SU-DHL-6 (cell line): Measurements from ENCODE around the gene ITPKC.
"Not testable (repeated sequence)": the region's sequence is repeated elsewhere in the genome, so short reads cannot be mapped to it uniquely, and the experiment has no call there.

Source experiments
- H2AFZ ChIP-seq: fragments of 200-600 bp; sonication (generic); 2 replicates; pipeline ENCODE4 v1.6.1; 2014; ENCODE audit warnings: low read depth, mild to moderate bottlenecking, moderate library complexity, mixed read lengths, antibody characterized with exemption, low read length; ENCODE audit not compliant: severe bottlenecking
- H3F3A ChIP-seq: fragments of 200-600 bp; shearing (Covaris generic); 2 replicates; pipeline ENCODE4 v1.6.0; 2016; ENCODE audit warnings: antibody characterized with exemption, mild to moderate bottlenecking; ENCODE audit not compliant: insufficient read depth
- H3K27ac ChIP-seq: fragments of 200-600 bp; sonication (generic); 2 replicates; pipeline ENCODE4 v1.5.1; 2016; ENCODE audit warnings: low read depth, mild to moderate bottlenecking, low read length, moderate library complexity, mixed read lengths
- H3K27me3 ChIP-seq: fragments of 200-600 bp; sonication (generic), shearing (Covaris generic); 2 replicates; pipeline ENCODE4 v1.6.0; 2014; ENCODE audit warnings: mild to moderate bottlenecking, low read length
- H3K36me3 ChIP-seq: fragments of 200-600 bp; sonication (generic); 2 replicates; pipeline ENCODE4 v1.6.1; 2014; ENCODE audit warnings: mild to moderate bottlenecking, low read length, mixed read lengths
- H3K4me2 ChIP-seq: fragments of 300-600, 200-600 bp; shearing (Covaris generic), sonication (generic); 2 replicates; pipeline ENCODE4 v1.6.0; 2014; ENCODE audit warnings: low read length, low read depth, mild to moderate bottlenecking; ENCODE audit not compliant: poor library complexity, severe bottlenecking
- H3K4me3 ChIP-seq: fragments of 200-600 bp; sonication (generic); 2 replicates; pipeline ENCODE4 v1.5.1; 2014; ENCODE audit warnings: antibody characterized with exemption, low read length, mild to moderate bottlenecking, mixed read lengths; ENCODE audit not compliant: insufficient read depth, poor library complexity, severe bottlenecking
- H3K79me2 ChIP-seq: fragments of 200-600 bp; sonication (generic); 2 replicates; pipeline ENCODE4 v1.6.1; 2014; ENCODE audit warnings: mild to moderate bottlenecking, low read length, moderate library complexity; ENCODE audit not compliant: insufficient read depth
- H3K9ac ChIP-seq: fragments of 200-600 bp; sonication (generic); 2 replicates; pipeline ENCODE4 v1.7.0; 2014; ENCODE audit warnings: mild to moderate bottlenecking, low read length
- H3K9me2 ChIP-seq: fragments of 200-600 bp; sonication (generic); replicated peaks from 2 replicates; pipeline ENCODE4 v1.6.1; 2014; ENCODE audit warnings: low read length; ENCODE audit not compliant: insufficient read depth
- H3K9me3 ChIP-seq: fragments of 200-600 bp; sonication (generic); 2 replicates; pipeline ENCODE4 v1.6.1; 2014; ENCODE audit warnings: low read length, mixed read lengths; ENCODE audit not compliant: insufficient read depth
- H4K20me1 ChIP-seq: fragments of 200-600 bp; sonication (generic); 2 replicates; pipeline ENCODE4 v1.6.1; 2014; ENCODE audit warnings: low read depth, mild to moderate bottlenecking, antibody characterized with exemption, low read length, moderate library complexity, mixed read lengths
- EZH2phosphoT487 ChIP-seq: fragments of 200-600 bp; sonication (generic), shearing (Covaris generic); conservative IDR thresholded peaks from 2 replicates; pipeline ENCODE4 v1.6.1; 2018; ENCODE audit warnings: mild to moderate bottlenecking, antibody characterized with exemption, low read length, moderate library complexity, mixed read lengths
- TF ChIP-seq, protein P1 (sequence below): fragments of 200-600 bp; sonication (generic); IDR thresholded peaks from one replicate; pipeline ENCODE4 v1.5.1; 2017; ENCODE audit warnings: antibody characterized with exemption, mild to moderate bottlenecking, low read length, moderate library complexity; ENCODE audit not compliant: insufficient read depth, poor library complexity, severe bottlenecking

ITPKC gene

DNA sequence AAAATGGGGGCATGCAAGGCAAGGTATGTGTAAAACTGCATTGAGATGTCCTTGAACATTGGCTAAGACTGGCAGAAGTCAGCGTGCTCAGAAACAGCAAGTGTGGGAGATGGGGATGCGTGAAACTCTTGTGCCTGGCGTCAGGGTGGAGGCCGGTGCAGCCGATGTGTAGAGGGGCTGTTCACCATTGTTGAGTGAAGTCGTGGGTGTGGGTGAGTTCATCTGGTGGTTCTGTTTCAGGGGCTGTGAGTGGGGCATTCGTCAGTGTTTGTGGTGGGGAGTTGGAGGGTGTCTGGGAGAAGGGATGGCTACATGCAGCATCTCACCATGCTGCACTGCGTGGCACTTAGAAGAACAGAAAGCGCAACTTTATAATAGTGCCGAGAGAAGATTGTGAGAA is 47.1 kb downstream of the ITPKC start:
- no peak overlapping the region for H3K4me3 ChIP-seq
- H4K20me1 ChIP-seq: peaks cover 11% of the 10 kb centered on the region; the same call in 1 of the 2 replicates
- H3K9me3 ChIP-seq: no peaks in the 10 kb centered on the region
- peaks cover 13% of the 10 kb centered on the region; the same call in 1 of the 2 replicates for H3F3A ChIP-seq
- TF ChIP-seq EZH2phosphoT487: no peak
- TF ChIP-seq, protein P1, sequence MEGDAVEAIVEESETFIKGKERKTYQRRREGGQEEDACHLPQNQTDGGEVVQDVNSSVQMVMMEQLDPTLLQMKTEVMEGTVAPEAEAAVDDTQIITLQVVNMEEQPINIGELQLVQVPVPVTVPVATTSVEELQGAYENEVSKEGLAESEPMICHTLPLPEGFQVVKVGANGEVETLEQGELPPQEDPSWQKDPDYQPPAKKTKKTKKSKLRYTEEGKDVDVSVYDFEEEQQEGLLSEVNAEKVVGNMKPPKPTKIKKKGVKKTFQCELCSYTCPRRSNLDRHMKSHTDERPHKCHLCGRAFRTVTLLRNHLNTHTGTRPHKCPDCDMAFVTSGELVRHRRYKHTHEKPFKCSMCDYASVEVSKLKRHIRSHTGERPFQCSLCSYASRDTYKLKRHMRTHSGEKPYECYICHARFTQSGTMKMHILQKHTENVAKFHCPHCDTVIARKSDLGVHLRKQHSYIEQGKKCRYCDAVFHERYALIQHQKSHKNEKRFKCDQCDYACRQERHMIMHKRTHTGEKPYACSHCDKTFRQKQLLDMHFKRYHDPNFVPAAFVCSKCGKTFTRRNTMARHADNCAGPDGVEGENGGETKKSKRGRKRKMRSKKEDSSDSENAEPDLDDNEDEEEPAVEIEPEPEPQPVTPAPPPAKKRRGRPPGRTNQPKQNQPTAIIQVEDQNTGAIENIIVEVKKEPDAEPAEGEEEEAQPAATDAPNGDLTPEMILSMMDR: no peak
- H3K9me2 ChIP-seq: no peaks in the 10 kb centered on the region
- no peak overlapping the region for H3K4me2 ChIP-seq
- H3K36me3 ChIP-seq: peaks cover 48% of the 10 kb centered on the region
- H3K79me2 ChIP-seq: peaks cover 24% of the 10 kb centered on the region
- H3K9ac ChIP-seq: no peak overlapping the region
- H2AFZ ChIP-seq: no peak overlapping the region
- no peak overlapping the region for H3K27ac ChIP-seq
- no peaks in the 10 kb centered on the region for H3K27me3 ChIP-seq

DNA sequence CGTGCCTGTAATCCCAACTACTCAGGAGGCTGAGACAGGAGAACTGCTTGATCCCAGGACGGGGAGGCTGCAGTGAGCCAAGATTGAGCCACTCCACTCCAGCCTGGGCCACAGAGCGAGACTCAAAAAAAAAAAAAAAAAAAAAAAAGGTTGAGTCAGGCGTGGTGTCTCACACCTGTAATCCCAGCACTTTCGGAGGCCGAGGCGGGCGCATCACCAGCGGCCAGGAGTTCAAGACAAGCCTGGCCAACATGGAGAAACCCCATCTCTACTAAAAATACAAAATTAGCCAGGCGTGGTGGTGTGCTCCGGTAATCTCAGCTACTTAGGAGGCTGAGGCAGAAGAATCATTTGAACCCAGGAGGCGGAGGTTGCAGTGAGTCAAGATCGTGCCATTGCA is 49.5 kb downstream of the ITPKC start:
- not testable (repeated sequence) for H3K4me3 ChIP-seq, H3K4me2 ChIP-seq, H2AFZ ChIP-seq, H3K9ac ChIP-seq, H3K79me2 ChIP-seq, H3K9me2 ChIP-seq, H4K20me1 ChIP-seq, H3K27ac ChIP-seq, H3K9me3 ChIP-seq, H3K27me3 ChIP-seq
- peaks cover 31% of the 10 kb centered on the region for H3K36me3 ChIP-seq
- H3F3A ChIP-seq: peaks cover 13% of the 10 kb centered on the region; the same call in 1 of the 2 replicates

DNA sequence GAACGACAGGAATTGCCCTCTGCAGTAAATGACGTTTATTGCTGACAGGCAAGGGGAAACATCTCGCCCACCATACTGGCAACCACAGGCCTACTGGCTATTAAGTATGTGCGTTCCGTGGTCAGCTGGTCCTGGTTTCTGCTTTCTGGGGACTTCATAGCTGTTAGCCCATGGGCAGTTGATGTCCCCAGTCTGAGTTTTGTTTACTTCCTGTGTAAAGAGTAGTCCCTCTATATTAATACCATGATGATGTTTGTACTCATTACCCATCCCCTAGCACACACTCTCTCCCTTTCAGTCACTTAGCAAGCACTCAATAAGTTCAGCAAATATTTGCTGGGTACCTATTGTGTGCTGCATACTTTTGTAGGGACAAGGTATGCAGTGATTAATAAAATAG is 52.0 kb downstream of the ITPKC start:
- Histone ChIP-seq H3K36me3 (peaks cover 19% of the 10 kb centered on the region; the same call in 1 of the 2 replicates), H4K20me1 (no peaks in the 10 kb centered on the region)

DNA sequence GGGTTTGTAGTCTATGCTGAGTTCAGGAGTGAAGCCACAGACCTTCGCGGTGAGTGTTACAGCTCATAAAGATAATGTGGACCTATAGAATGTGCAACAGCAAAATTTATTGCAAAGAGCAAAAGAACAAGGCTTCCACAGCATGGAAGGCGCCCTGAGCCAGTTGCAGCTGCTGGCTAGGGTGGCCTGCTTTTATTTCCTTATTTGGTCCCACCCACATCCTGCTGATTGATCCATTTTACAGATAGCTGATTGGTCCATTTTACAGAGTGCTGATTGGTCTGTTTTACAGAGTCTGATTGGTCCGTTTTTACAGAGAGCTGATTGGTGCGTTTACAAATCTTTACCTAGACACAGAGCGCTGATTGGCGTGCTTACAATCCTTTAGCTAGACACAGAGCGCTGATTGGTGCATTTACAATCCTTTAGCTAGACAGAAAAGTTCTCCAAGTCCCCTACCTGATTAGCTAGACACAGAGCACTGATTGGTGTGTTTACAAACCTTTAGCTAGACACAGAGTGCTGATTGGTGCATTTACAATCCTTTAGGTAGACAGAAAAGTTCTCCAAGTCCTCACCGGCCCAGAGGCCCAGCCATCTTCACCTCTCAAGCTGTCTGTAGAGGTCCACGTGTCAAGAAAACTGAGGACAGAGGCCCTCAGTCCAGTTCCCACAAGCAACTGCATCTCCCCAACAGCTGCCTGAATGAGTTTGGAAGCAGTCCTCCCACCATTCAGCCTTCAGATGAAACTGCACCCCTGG is 54.4 kb downstream of the ITPKC start:
- not testable (repeated sequence) for H3K9me3 ChIP-seq, H2AFZ ChIP-seq, H3K9ac ChIP-seq, H3K79me2 ChIP-seq, H3K27ac ChIP-seq, H3K4me2 ChIP-seq, H4K20me1 ChIP-seq, H3K27me3 ChIP-seq, H3K4me3 ChIP-seq, H3K9me2 ChIP-seq, H3K36me3 ChIP-seq
- peaks cover 18% of the 10 kb centered on the region for H3F3A ChIP-seq

More for the DNA sequence above, 52.0 kb downstream of the ITPKC start:
- peaks cover 22% of the 10 kb centered on the region for H3F3A ChIP-seq
- H3K79me2 ChIP-seq: no peaks in the 10 kb centered on the region
- H3K9me2 ChIP-seq: no peaks in the 10 kb centered on the region
- H2AFZ ChIP-seq: no peak overlapping the region
- TF ChIP-seq, protein P1: no peak
- no peak for TF ChIP-seq EZH2phosphoT487
- H3K9ac ChIP-seq: no peak overlapping the region
- no peaks in the 10 kb centered on the region for H3K9me3 ChIP-seq
- H3K27ac ChIP-seq: no peak overlapping the region
- H3K4me3 ChIP-seq: no peak overlapping the region
- no peaks in the 10 kb centered on the region for H3K27me3 ChIP-seq
- H3K4me2 ChIP-seq: no peak overlapping the region
